Mammary epithelial cell (primary cell): ENCODE data around the gene PFN3.

ENCODE experiments used
- EZH2 ChIP-seq: IDR thresholded peaks from 2 replicates; pipeline ENCODE4 v1.6.1; 2012; ENCODE audit warnings: low read length, inconsistent platforms, borderline replicate concordance
- TF ChIP-seq, protein P1 (sequence below), 2 donors: IDR thresholded peaks in 1 of 2; conservative IDR thresholded peaks in 1 of 2; 2 replicates each; pipeline ENCODE4 v1.5.1; 2011 to 2012; ENCODE audit warnings: inconsistent platforms in 2 of 2, low read length in 2 of 2, mild to moderate bottlenecking in 2 of 2, control low read depth in 1 of 2, low read depth in 1 of 2; ENCODE audit not compliant: insufficient read depth in 1 of 2; ENCODE audit errors: extremely low read depth in 1 of 2

GRCh38 chr5:177355868-177356168 lies 44.6 kb downstream of the PFN3 start:
- TF ChIP-seq, protein P1, sequence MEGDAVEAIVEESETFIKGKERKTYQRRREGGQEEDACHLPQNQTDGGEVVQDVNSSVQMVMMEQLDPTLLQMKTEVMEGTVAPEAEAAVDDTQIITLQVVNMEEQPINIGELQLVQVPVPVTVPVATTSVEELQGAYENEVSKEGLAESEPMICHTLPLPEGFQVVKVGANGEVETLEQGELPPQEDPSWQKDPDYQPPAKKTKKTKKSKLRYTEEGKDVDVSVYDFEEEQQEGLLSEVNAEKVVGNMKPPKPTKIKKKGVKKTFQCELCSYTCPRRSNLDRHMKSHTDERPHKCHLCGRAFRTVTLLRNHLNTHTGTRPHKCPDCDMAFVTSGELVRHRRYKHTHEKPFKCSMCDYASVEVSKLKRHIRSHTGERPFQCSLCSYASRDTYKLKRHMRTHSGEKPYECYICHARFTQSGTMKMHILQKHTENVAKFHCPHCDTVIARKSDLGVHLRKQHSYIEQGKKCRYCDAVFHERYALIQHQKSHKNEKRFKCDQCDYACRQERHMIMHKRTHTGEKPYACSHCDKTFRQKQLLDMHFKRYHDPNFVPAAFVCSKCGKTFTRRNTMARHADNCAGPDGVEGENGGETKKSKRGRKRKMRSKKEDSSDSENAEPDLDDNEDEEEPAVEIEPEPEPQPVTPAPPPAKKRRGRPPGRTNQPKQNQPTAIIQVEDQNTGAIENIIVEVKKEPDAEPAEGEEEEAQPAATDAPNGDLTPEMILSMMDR (conservative IDR thresholded peaks at IDR 0.05 in 1 of 2, IDR thresholded peaks at IDR 0.05 in 1 of 2; ENCODE audit: extremely low read depth in 1 of 2, insufficient read depth in 1 of 2, low read depth in 1 of 2, low read length in 2 of 2) = no peak
- no peak for TF ChIP-seq EZH2
